CD14-positive monocyte (primary cell): ENCODE measurements around the gene HARS2. TPM values are rescaled to one million over a fixed set of nuclear protein-coding genes. Genes with fewer than 3 reads are reported as not detected.
A peak's percentile ranks its signal among the peaks of the same experiment; 100 is the strongest.

ENCODE experiments used
- DNase-seq, 3 donors: peaks; one replicate each; pipeline ENCODE4 v3.0.0-alpha.2; 2011 to 2022
- H2AFZ ChIP-seq: 2 replicates; pipeline ENCODE4 v1.6.0; 2012; ENCODE audit warnings: mild to moderate bottlenecking, low read depth, low read length, inconsistent platforms; ENCODE audit not compliant: insufficient read depth, poor library complexity, severe bottlenecking
- H3K27ac ChIP-seq, 2 donors: 1 replicate in 1 of 2; 2 replicates in 1 of 2; pipeline ENCODE4 v1.5.1; 2012 to 2013; ENCODE audit warnings: low read length in 2 of 2, control low read depth in 1 of 2, inconsistent platforms in 1 of 2, low read depth in 1 of 2, mild to moderate bottlenecking in 1 of 2
- H3K27me3 ChIP-seq, 2 donors: one replicate each; pipeline versions ENCODE4 v1.6.0 to v1.6.1; 2011 to 2013; ENCODE audit warnings: low read length in 2 of 2; ENCODE audit not compliant: control insufficient read depth in 2 of 2, insufficient read depth in 2 of 2
- H3K36me3 ChIP-seq, 2 donors: replicated peaks in 1 of 2; 1 replicate in 1 of 2; 2 replicates in 1 of 2; pipeline versions ENCODE4 v1.5.1 to v1.6.1; 2012 to 2013; ENCODE audit warnings: low read length in 2 of 2, control low read depth in 1 of 2, inconsistent platforms in 1 of 2, mild to moderate bottlenecking in 1 of 2; ENCODE audit not compliant: insufficient read depth in 2 of 2, control insufficient read depth in 1 of 2
- H3K4me1 ChIP-seq, 2 donors: 1 replicate in 1 of 2; 2 replicates in 1 of 2; pipeline versions ENCODE4 v1.5.1 to v1.6.1; 2012 to 2013; ENCODE audit warnings: low read length in 2 of 2, control low read depth in 1 of 2, inconsistent platforms in 1 of 2, mild to moderate bottlenecking in 1 of 2, moderate library complexity in 1 of 2; ENCODE audit not compliant: insufficient read depth in 2 of 2, control insufficient read depth in 1 of 2
- H3K4me2 ChIP-seq: replicated peaks from 2 replicates; pipeline ENCODE3; 2012; ENCODE audit warnings: low read length, moderate library complexity, mild to moderate bottlenecking; ENCODE audit not compliant: poor library complexity, severe bottlenecking; ENCODE audit errors: extremely low read depth
- H3K4me3 ChIP-seq, 3 experiments: fragments of 200-600 bp in 1 of 3; sonication (generic) in 1 of 3; replicated peaks in 1 of 3; 1 replicate in 2 of 3; 2 replicates in 1 of 3; pipeline ENCODE4 v1.5.1; 2011 to 2013; ENCODE audit warnings: low read length in 3 of 3, mild to moderate bottlenecking in 3 of 3, control low read depth in 2 of 3, low read depth in 2 of 3, inconsistent platforms in 1 of 3, moderate library complexity in 1 of 3
- H3K79me2 ChIP-seq: 2 replicates; pipeline ENCODE4 v1.6.0; 2012; ENCODE audit warnings: mild to moderate bottlenecking, control low read depth, inconsistent platforms, low read length, moderate library complexity; ENCODE audit not compliant: insufficient read depth
- H3K9ac ChIP-seq: 2 replicates; pipeline ENCODE4 v1.6.0; 2017; ENCODE audit warnings: low read length, mild to moderate bottlenecking; ENCODE audit not compliant: insufficient read depth, poor library complexity, severe bottlenecking
- H3K9me3 ChIP-seq, 2 donors: replicated peaks in 1 of 2; 1 replicate in 1 of 2; 2 replicates in 1 of 2; pipeline versions ENCODE4 v1.5.1 to v1.6.1; 2012 to 2013; ENCODE audit warnings: low read length in 2 of 2, control low read depth in 1 of 2; ENCODE audit not compliant: control insufficient read depth in 1 of 2, insufficient read depth in 1 of 2
- H4K20me1 ChIP-seq: 2 replicates; pipeline ENCODE4 v1.6.0; 2012; ENCODE audit warnings: mild to moderate bottlenecking, low read length, control low read depth, moderate library complexity; ENCODE audit not compliant: insufficient read depth
- H3K27ac Mint-ChIP-seq, 7 donors: one replicate each; pipeline ENCODE4 v1.8.0; 2020; ENCODE audit warnings: mild to moderate bottlenecking in 7 of 7, mixed read lengths in 7 of 7, moderate library complexity in 6 of 7, inconsistent platforms in 2 of 7
- H3K27me3 Mint-ChIP-seq, 3 donors: one replicate each; pipeline ENCODE4 v1.8.0; 2021 to 2022; ENCODE audit warnings: low read depth in 3 of 3, mild to moderate bottlenecking in 3 of 3, mixed read lengths in 3 of 3, moderate library complexity in 3 of 3, inconsistent platforms in 1 of 3
- H3K36me3 Mint-ChIP-seq, 2 donors: one replicate each; pipeline ENCODE4 v1.8.0; 2020; ENCODE audit warnings: mixed read lengths in 2 of 2, inconsistent platforms in 1 of 2, mild to moderate bottlenecking in 1 of 2
- H3K4me1 Mint-ChIP-seq: one replicate; pipeline ENCODE4 v1.8.0; 2020; ENCODE audit warnings: mild to moderate bottlenecking, mixed read lengths
- H3K4me3 Mint-ChIP-seq, 2 donors: one replicate each; pipeline ENCODE4 v1.8.0; 2020; ENCODE audit warnings: mild to moderate bottlenecking in 2 of 2, mixed read lengths in 2 of 2, moderate library complexity in 1 of 2
- H3K9me3 Mint-ChIP-seq, 7 donors: one replicate each; pipeline ENCODE4 v1.8.0; 2020 to 2022; ENCODE audit warnings: mixed read lengths in 7 of 7, mild to moderate bottlenecking in 6 of 7, moderate library complexity in 6 of 7, inconsistent platforms in 2 of 7
- WGBS: methylation state at CpG from one replicate; pipeline ENCODE4 v1.1.5; 2013; ENCODE audit warnings: missing lambda C conversion rate; ENCODE audit not compliant: insufficient coverage; 5-methylcytosine and 5-hydroxymethylcytosine counted together
- intact Hi-C, 2 donors: fragments of 100-400 bp; cut with micrococcal nuclease; formaldehyde crosslinking; loops; one replicate each; pipeline versions ENCODE4 v1.15.0 to v1.15.1; 2023
- polyA plus RNA-seq, 3 donors: library from polyadenylated mRNA; depleted of rRNA in 1 of 3; unstranded in 2 of 3; stranded (reverse) in 1 of 3; fragments of 300-500 nt in 2 of 3; fragments of >200 nt in 1 of 3; fragmentation: Illumina TruSeq in 2 of 3; gene quantifications; 1 replicate in 2 of 3; 2 replicates in 1 of 3; pipeline ENCODE4 v1.2.3, GENCODE V29; 2012 to 2021
- TF ChIP-seq, protein P1 (sequence below): fragments of 200-600 bp; IDR thresholded peaks from one replicate; pipeline ENCODE4 v1.8.0; 2022; ENCODE audit warnings: antibody characterized with exemption, mild to moderate bottlenecking

HARS2 gene
- polyA plus RNA-seq, 3 donors = 6.4 to 26.1 (median 8.3) TPM

DNA sequence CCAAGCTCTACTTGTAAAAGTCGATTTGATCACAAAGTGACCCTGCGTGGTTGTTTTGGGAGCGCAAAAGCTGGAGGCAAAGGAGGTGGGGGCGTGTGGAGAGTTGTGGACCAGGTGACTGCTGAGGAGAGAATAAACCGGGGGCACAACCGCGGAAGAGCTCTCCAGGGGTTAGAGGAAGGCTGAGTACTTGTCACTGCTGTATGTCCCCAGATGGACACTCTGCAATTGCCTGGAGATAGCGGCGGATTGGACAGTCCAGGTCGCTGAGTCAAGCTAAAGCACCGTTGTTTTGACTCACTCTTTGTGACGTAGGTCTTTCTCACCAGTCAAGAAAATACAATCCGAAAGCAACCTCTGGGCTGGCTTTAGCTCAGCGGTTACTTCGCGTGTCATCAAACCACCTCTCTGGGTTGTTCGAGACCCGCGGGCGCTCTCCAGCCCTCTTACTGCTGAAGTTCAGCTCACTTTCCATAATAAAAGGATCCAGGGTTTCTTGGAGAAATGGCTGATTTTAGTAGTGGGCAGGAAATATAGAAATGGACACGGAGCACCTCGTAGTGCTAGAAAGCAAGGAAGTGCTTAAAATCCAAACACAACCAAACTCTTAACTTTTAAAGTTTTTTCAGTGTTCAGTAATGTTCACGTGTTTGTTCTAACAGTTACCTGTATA is 34.7 kb downstream of the HARS2 start:
- intact Hi-C loops = loop anchor here in 1 of 2 donors (10.0 kb wide), 1 partner anchor 351 kb away; no protein-coding TSS in a partner anchor

GRCh38 chr5:140733098-140733497 is 41.8 kb downstream of the HARS2 start:
- H3K9me3 ChIP-seq = peaks cover 5 to 7% of the 10 kb centered on the region in 2 donors
- TF ChIP-seq, protein P1, sequence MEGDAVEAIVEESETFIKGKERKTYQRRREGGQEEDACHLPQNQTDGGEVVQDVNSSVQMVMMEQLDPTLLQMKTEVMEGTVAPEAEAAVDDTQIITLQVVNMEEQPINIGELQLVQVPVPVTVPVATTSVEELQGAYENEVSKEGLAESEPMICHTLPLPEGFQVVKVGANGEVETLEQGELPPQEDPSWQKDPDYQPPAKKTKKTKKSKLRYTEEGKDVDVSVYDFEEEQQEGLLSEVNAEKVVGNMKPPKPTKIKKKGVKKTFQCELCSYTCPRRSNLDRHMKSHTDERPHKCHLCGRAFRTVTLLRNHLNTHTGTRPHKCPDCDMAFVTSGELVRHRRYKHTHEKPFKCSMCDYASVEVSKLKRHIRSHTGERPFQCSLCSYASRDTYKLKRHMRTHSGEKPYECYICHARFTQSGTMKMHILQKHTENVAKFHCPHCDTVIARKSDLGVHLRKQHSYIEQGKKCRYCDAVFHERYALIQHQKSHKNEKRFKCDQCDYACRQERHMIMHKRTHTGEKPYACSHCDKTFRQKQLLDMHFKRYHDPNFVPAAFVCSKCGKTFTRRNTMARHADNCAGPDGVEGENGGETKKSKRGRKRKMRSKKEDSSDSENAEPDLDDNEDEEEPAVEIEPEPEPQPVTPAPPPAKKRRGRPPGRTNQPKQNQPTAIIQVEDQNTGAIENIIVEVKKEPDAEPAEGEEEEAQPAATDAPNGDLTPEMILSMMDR = no peak
- no peak for DNase-seq
- H3K27ac ChIP-seq = no peak overlapping the region
- Mint-ChIP-seq H3K27ac (no peak overlapping the region), H3K27me3 (peaks cover 4 to 13% (median 9%) of the 10 kb centered on the region in 3 donors), H3K9me3 (peaks cover 7 to 20% (median 13%) of the 10 kb centered on the region in 7 donors), H3K36me3 (no peaks in the 10 kb centered on the region), H3K4me1 (no peaks in the 10 kb centered on the region), H3K4me3 (no peak overlapping the region)
- 100% methylated on average over 1 of the region's 4 CpGs for WGBS
- H3K4me3 ChIP-seq = no peak overlapping the region
- H3K27me3 ChIP-seq = peaks cover 0 to 13% of the 10 kb centered on the region in 2 donors
- no peaks in the 10 kb centered on the region for H3K36me3 ChIP-seq
- intact Hi-C loops = no loop called here
- H2AFZ ChIP-seq = no peak overlapping the region
- no peak overlapping the region for H3K4me2 ChIP-seq
- H3K4me1 ChIP-seq = no peaks in the 10 kb centered on the region
- no peaks in the 10 kb centered on the region for H3K79me2 ChIP-seq
- no peaks in the 10 kb centered on the region for H4K20me1 ChIP-seq
- H3K9ac ChIP-seq = no peak overlapping the region

More for the DNA sequence above, 34.7 kb downstream of the HARS2 start:
- Histone ChIP-seq H4K20me1 (no peaks in the 10 kb centered on the region), H3K4me1 (no peaks in the 10 kb centered on the region), H3K36me3 (no peaks in the 10 kb centered on the region), H3K4me3 (peak overlapping the region in 1 of 3 experiments; percentile 20), H3K79me2 (no peaks in the 10 kb centered on the region), H3K27me3 (peaks cover 5 to 36% of the 10 kb centered on the region in 2 donors), H3K9ac (no peak overlapping the region), H3K9me3 (no peaks in the 10 kb centered on the region), H3K27ac (no peak overlapping the region), H3K4me2 (peak overlapping the region; percentile 22), H2AFZ (peak overlapping the region; percentile 16)
- Mint-ChIP-seq H3K36me3 (no peaks in the 10 kb centered on the region), H3K4me3 (peak overlapping the region; percentile 54 to 76), H3K9me3 (peaks cover 0 to 19% (median 10%) of the 10 kb centered on the region in 7 donors), H3K4me1 (peaks cover 9% of the 10 kb centered on the region), H3K27ac (peak overlapping the region in 2 of 7 donors; percentile 6 to 79), H3K27me3 (peaks cover 29 to 56% (median 42%) of the 10 kb centered on the region in 3 donors)
- peak; percentile 63 to 81 (median 67) for DNase-seq
- TF ChIP-seq, protein P1 = no peak
- 14% methylated on average over 16 of the region's 23 CpGs for WGBS
